Measurements from ENCODE around the gene SSBP2.
"Not testable (repeated sequence)": the region's sequence is repeated elsewhere in the genome, so short reads cannot be mapped to it uniquely, and the experiment has no call there.

Gene SSBP2

GRCh38 chr5:81717226-81717625 is 33.7 kb downstream of the SSBP2 start:
- no peak for TF ChIP-seq CTCF (IDR thresholded peaks at IDR 0.05; ENCODE audit: insufficient read depth, low read depth, low read length, missing control alignments)
- peak; percentile 1 for DNase-seq (ENCODE audit: low read depth)
- no peak overlapping the region for H3K4me3 ChIP-seq (ENCODE audit: low read length)

GRCh38 chr5:81714076-81714475 is 36.8 kb downstream of the SSBP2 start:
- H3K4me3 ChIP-seq (ENCODE audit: low read length); DNase-seq (ENCODE audit: low read depth): not testable (repeated sequence)

- DNase-seq (ENCODE audit: low read depth): no peak
Observed at GRCh38 chr5:81708889-81709288, 42.0 kb downstream of the SSBP2 start.

GRCh38 chr5:81703840-81704239 is 47.1 kb downstream of the SSBP2 start:
- TF ChIP-seq CTCF (IDR thresholded peaks at IDR 0.05; ENCODE audit: insufficient read depth, low read depth, low read length, missing control alignments): no peak

More at GRCh38 chr5:81708889-81709288, 42.0 kb downstream of the SSBP2 start:
- no peak for TF ChIP-seq CTCF (IDR thresholded peaks at IDR 0.05; ENCODE audit: insufficient read depth, low read depth, low read length, missing control alignments)
- no peak overlapping the region for H3K4me3 ChIP-seq (ENCODE audit: low read length)

GRCh38 chr5:81700166-81700565 is 50.7 kb downstream of the SSBP2 start:
- no peak for TF ChIP-seq CTCF (IDR thresholded peaks at IDR 0.05; ENCODE audit: insufficient read depth, low read depth, low read length, missing control alignments)
- H3K4me3 ChIP-seq (ENCODE audit: low read length): no peak overlapping the region
- DNase-seq (ENCODE audit: low read depth): no peak

More at GRCh38 chr5:81703840-81704239, 47.1 kb downstream of the SSBP2 start:
- H3K4me3 ChIP-seq (ENCODE audit: low read length): no peak overlapping the region
- no peak for DNase-seq (ENCODE audit: low read depth)

GRCh38 chr5:81698813-81699212 is 52.1 kb downstream of the SSBP2 start:
- DNase-seq (ENCODE audit: low read depth): no peak
- H3K4me3 ChIP-seq (ENCODE audit: low read length): no peak overlapping the region

More at GRCh38 chr5:81698813-81699212, 52.1 kb downstream of the SSBP2 start:
- no peak for TF ChIP-seq CTCF (IDR thresholded peaks at IDR 0.05; ENCODE audit: insufficient read depth, low read depth, low read length, missing control alignments)

Measured in epithelial cell of esophagus (primary cell).